Hepatocyte (in vitro differentiated cells): ENCODE results near the gene BPI. TPM values are rescaled to one million over a fixed set of nuclear protein-coding genes. Genes with fewer than 3 reads are reported as not detected.
"Not testable (repeated sequence)": the region's sequence is repeated elsewhere in the genome, so short reads cannot be mapped to it uniquely, and the experiment has no call there.

Source experiments
- DNase-seq: peaks from one replicate; pipeline ENCODE4 v3.0.0-alpha.2; 2016; ENCODE audit warnings: low spot score
- H2AFZ ChIP-seq: fragments of 200-600 bp; sonication (generic); 2 replicates; pipeline ENCODE4 v1.6.0; 2016; ENCODE audit warnings: antibody characterized with exemption, mild to moderate bottlenecking
- H3K27ac ChIP-seq: fragments of 200-600 bp; sonication (generic); 2 replicates; pipeline ENCODE4 v1.5.1; 2016; ENCODE audit warnings: mild to moderate bottlenecking
- H3K27me3 ChIP-seq: fragments of 200-600 bp; sonication (generic); 2 replicates; pipeline ENCODE4 v1.6.1; 2016
- H3K36me3 ChIP-seq: fragments of 200-600 bp; sonication (generic); replicated peaks from 2 replicates; pipeline ENCODE4 v1.5.1; 2016; ENCODE audit warnings: low read depth; ENCODE audit not compliant: insufficient read depth
- H3K4me1 ChIP-seq: fragments of 200-600 bp; sonication (generic); 2 replicates; pipeline ENCODE4 v1.5.1; 2016; ENCODE audit warnings: mild to moderate bottlenecking, moderate library complexity; ENCODE audit not compliant: insufficient read depth
- H3K4me2 ChIP-seq: fragments of 200-600 bp; sonication (generic); 2 replicates; pipeline ENCODE4 v1.6.0; 2016
- H3K4me3 ChIP-seq: fragments of 200-600 bp; sonication (generic); 2 replicates; pipeline ENCODE4 v1.5.1; 2016; ENCODE audit warnings: mild to moderate bottlenecking
- H3K79me2 ChIP-seq: fragments of 200-600 bp; sonication (generic); 2 replicates; pipeline ENCODE4 v1.6.0; 2017; ENCODE audit warnings: mild to moderate bottlenecking
- H3K9me2 ChIP-seq: fragments of 200-600 bp; sonication (generic); replicated peaks from 2 replicates; pipeline ENCODE4 v1.6.0; 2017; ENCODE audit warnings: mild to moderate bottlenecking; ENCODE audit not compliant: insufficient read depth
- H3K9me3 ChIP-seq: fragments of 200-600 bp; sonication (generic); 2 replicates; pipeline ENCODE4 v1.5.1; 2016; ENCODE audit warnings: low read depth, mild to moderate bottlenecking
- H4K20me1 ChIP-seq: fragments of 200-600 bp; sonication (generic); 2 replicates; pipeline ENCODE4 v1.6.0; 2016; ENCODE audit warnings: mild to moderate bottlenecking; ENCODE audit not compliant: insufficient read depth, poor library complexity, severe bottlenecking
- EZH2 ChIP-seq: fragments of 200-600 bp; sonication (generic); IDR thresholded peaks from 2 replicates; pipeline ENCODE4 v1.6.1; 2016; ENCODE audit warnings: antibody characterized with exemption, mild to moderate bottlenecking, borderline replicate concordance
- EZH2phosphoT487 ChIP-seq: fragments of 200-600 bp; sonication (generic); IDR thresholded peaks from one replicate; pipeline ENCODE4 v1.6.1; 2018; ENCODE audit warnings: antibody characterized with exemption, mild to moderate bottlenecking, low read depth, moderate library complexity; ENCODE audit not compliant: unreplicated experiment, severe bottlenecking
- WGBS: methylation state at CpG from one replicate; pipeline ENCODE4 v1.1.6; 2016; ENCODE audit warnings: low lambda C conversion rate; ENCODE audit errors: missing lambda C conversion rate; 5-methylcytosine and 5-hydroxymethylcytosine counted together
- polyA plus RNA-seq: library from polyadenylated mRNA; unstranded; fragments of >200 nt; fragmentation: Nextera tagmentation; extraction: Ambion mirVana; gene quantifications from 2 replicates; pipeline ENCODE4 v1.2.1, GENCODE V29; 2016
- total RNA-seq: library from RNA; depleted of rRNA; stranded (reverse); fragments of >200 nt; gene quantifications from 2 replicates; pipeline ENCODE4 v1.2.3, GENCODE V29; 2014
- TF ChIP-seq, protein P1 (sequence below): fragments of 200-600 bp; sonication (generic); IDR thresholded peaks from 2 replicates; pipeline ENCODE4 v1.5.1; 2016; ENCODE audit warnings: antibody characterized with exemption, mild to moderate bottlenecking; ENCODE audit not compliant: poor library complexity

BPI gene
- total and polyA plus RNA-seq, 2 experiments from 2014 or later = 0.63 to 0.66 TPM

DNA sequence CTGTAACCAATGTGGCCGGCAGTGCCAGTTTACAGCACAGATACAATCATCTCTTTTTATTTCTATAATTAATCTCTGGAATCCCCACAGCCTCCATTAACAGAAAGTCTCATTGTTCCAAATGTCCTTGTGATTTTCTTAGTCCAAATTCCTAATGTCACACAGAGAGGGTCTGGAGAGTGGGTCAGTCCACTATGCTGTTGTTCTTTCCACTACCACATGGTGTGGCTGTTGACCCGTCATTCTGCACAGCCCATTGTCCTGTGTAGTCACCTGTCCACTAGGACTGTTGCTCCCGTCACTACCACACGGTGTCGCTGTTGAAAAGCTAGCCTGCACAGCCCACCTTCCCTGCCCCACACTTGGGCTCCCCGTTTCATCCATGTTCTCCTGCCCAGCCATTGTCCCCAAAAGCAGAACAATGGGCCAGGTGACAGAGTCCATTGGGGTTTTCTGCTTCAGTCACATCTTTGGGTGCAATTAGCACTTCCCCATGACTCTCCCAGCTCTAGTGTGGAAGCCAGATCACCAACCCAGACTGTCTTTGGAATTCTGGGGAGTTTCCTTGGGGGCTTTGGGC, 33.7 kb downstream of the BPI start:
- Histone ChIP-seq H3K27me3 (no peaks in the 10 kb centered on the region), H3K4me3 (no peak overlapping the region), H3K79me2 (no peaks in the 10 kb centered on the region), H3K9me2 (no peaks in the 10 kb centered on the region), H3K9me3 (peaks cover 3% of the 10 kb centered on the region), H2AFZ (no peak overlapping the region), H3K4me1 (peaks cover 6% of the 10 kb centered on the region), H3K4me2 (no peak overlapping the region), H3K27ac (no peak overlapping the region), H3K36me3 (no peaks in the 10 kb centered on the region), H4K20me1 (no peaks in the 10 kb centered on the region)
- TF ChIP-seq, protein P1, sequence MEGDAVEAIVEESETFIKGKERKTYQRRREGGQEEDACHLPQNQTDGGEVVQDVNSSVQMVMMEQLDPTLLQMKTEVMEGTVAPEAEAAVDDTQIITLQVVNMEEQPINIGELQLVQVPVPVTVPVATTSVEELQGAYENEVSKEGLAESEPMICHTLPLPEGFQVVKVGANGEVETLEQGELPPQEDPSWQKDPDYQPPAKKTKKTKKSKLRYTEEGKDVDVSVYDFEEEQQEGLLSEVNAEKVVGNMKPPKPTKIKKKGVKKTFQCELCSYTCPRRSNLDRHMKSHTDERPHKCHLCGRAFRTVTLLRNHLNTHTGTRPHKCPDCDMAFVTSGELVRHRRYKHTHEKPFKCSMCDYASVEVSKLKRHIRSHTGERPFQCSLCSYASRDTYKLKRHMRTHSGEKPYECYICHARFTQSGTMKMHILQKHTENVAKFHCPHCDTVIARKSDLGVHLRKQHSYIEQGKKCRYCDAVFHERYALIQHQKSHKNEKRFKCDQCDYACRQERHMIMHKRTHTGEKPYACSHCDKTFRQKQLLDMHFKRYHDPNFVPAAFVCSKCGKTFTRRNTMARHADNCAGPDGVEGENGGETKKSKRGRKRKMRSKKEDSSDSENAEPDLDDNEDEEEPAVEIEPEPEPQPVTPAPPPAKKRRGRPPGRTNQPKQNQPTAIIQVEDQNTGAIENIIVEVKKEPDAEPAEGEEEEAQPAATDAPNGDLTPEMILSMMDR = peak; percentile 33
- no peak for TF ChIP-seq EZH2
- DNase-seq = peak; percentile 38
- 37% methylated on average over 6 of the region's 6 CpGs for WGBS

- no peak overlapping the region for H3K4me3 ChIP-seq
- no peaks in the 10 kb centered on the region for H3K79me2 ChIP-seq
- no peak overlapping the region for H3K4me2 ChIP-seq
- H3K36me3 ChIP-seq = no peaks in the 10 kb centered on the region
- H4K20me1 ChIP-seq = no peaks in the 10 kb centered on the region
- WGBS = 44% methylated on average over 7 of the region's 7 CpGs
- TF ChIP-seq, protein P1 = peak; percentile 50
- no peak for TF ChIP-seq EZH2phosphoT487
- TF ChIP-seq EZH2 = no peak
- no peak overlapping the region for H3K27ac ChIP-seq
- H3K27me3 ChIP-seq = no peaks in the 10 kb centered on the region
- H3K9me3 ChIP-seq = peaks cover 3% of the 10 kb centered on the region
- H3K4me1 ChIP-seq = peaks cover 19% of the 10 kb centered on the region
- H3K9me2 ChIP-seq = no peaks in the 10 kb centered on the region
- no peak overlapping the region for H2AFZ ChIP-seq
- peak; percentile 38 for DNase-seq
These were observed 35.0 kb downstream of the BPI start for GRCh38 chr20:38338849-38339520.

DNA sequence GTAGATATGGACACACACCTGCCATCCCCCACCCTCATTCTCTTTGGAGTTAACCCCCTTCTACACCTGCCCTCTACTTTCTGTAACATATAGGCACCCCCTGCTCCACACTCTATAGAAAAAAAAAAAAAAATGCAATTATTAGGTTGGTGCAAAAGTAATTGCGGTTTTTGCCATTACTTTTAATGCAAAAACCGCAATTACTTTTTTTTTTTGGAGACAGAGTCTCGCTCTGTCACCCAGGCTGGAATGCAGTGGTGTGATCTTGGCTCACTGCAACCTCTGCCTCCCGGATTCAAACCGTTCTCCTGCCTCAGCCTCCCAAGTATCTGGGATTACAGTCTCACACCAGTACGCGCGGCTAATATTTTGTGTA, 35.6 kb downstream of the BPI start:
- not testable (repeated sequence) for H3K27me3 ChIP-seq, H2AFZ ChIP-seq, H3K79me2 ChIP-seq, H3K36me3 ChIP-seq, DNase-seq, H3K4me3 ChIP-seq, H3K9me2 ChIP-seq, H3K4me2 ChIP-seq, H4K20me1 ChIP-seq, H3K9me3 ChIP-seq, H3K27ac ChIP-seq
- WGBS = 92% methylated on average over 8 of the region's 8 CpGs
- peaks cover 20% of the 10 kb centered on the region for H3K4me1 ChIP-seq

GRCh38 chr20:38339997-38340396, 36.0 kb downstream of the BPI start:
- Histone ChIP-seq H2AFZ (no peak overlapping the region), H3K79me2 (no peaks in the 10 kb centered on the region), H3K4me3 (no peak overlapping the region), H3K9me3 (peaks cover 3% of the 10 kb centered on the region), H3K9me2 (no peaks in the 10 kb centered on the region), H3K27ac (no peak overlapping the region), H4K20me1 (no peaks in the 10 kb centered on the region), H3K4me2 (no peak overlapping the region), H3K4me1 (peaks cover 20% of the 10 kb centered on the region), H3K36me3 (no peaks in the 10 kb centered on the region), H3K27me3 (no peaks in the 10 kb centered on the region)
- DNase-seq = no peak
- 81% methylated on average over 3 of the region's 3 CpGs for WGBS
- no peak for TF ChIP-seq EZH2phosphoT487
- TF ChIP-seq EZH2 = no peak
- TF ChIP-seq, protein P1 = no peak
